Neural cell (in vitro differentiated cells): ENCODE data around the gene GABRQ. TPM values are rescaled to one million over a fixed set of nuclear protein-coding genes. Genes with fewer than 3 reads are reported as not detected.

Source experiments
- H2AFZ ChIP-seq: fragments of 200-600, 300-800 bp; sonication (generic), shearing (Covaris generic); 2 replicates; pipeline ENCODE4 v1.6.0; 2014; ENCODE audit warnings: low read depth, mild to moderate bottlenecking, antibody characterized with exemption, low read length, moderate library complexity
- H3F3A ChIP-seq: fragments of 200-600 bp; shearing (Covaris generic); 2 replicates; pipeline ENCODE4 v1.6.1; 2016; ENCODE audit warnings: mild to moderate bottlenecking, moderate library complexity, mixed read lengths, antibody characterized with exemption, low read length; ENCODE audit not compliant: insufficient read depth, poor library complexity, severe bottlenecking
- H3K27ac ChIP-seq: fragments of 200-600, 300-800 bp; sonication (generic), shearing (Covaris generic); 2 replicates; pipeline ENCODE4 v1.5.1; 2014; ENCODE audit warnings: mild to moderate bottlenecking, low read length, moderate library complexity
- H3K27me3 ChIP-seq: fragments of 300-800, 200-600 bp; sonication (generic), shearing (Covaris generic); 2 replicates; pipeline ENCODE4 v1.6.0; 2014; ENCODE audit warnings: mild to moderate bottlenecking, low read depth, low read length, moderate library complexity; ENCODE audit not compliant: insufficient read depth
- H3K36me3 ChIP-seq: fragments of 300-800, 200-600 bp; sonication (generic), shearing (Covaris generic); 2 replicates; pipeline ENCODE4 v1.5.1; 2014; ENCODE audit warnings: mild to moderate bottlenecking, antibody characterized with exemption, low read length, moderate library complexity; ENCODE audit not compliant: insufficient read depth
- H3K4me2 ChIP-seq: fragments of 300-800, 200-600 bp; sonication (generic), shearing (Covaris generic); 2 replicates; pipeline ENCODE4 v1.6.0; 2014; ENCODE audit warnings: mild to moderate bottlenecking, low read length
- H3K4me3 ChIP-seq: fragments of 300-800, 200-600 bp; sonication (generic), shearing (Covaris generic); 2 replicates; pipeline ENCODE4 v1.5.1; 2014; ENCODE audit warnings: mild to moderate bottlenecking, low read length, moderate library complexity
- H3K79me2 ChIP-seq: fragments of 200-600 bp; shearing (Covaris generic); replicated peaks from 2 replicates; pipeline ENCODE4 v1.6.0; 2014; ENCODE audit warnings: mild to moderate bottlenecking, low read length, moderate library complexity; ENCODE audit not compliant: insufficient read depth
- H3K9ac ChIP-seq: fragments of 300-800, 200-600 bp; sonication (generic), shearing (Covaris generic); 2 replicates; pipeline ENCODE4 v1.6.1; 2016; ENCODE audit warnings: mild to moderate bottlenecking, low read length, mixed read lengths
- H3K9me2 ChIP-seq: fragments of 200-600 bp; shearing (Covaris generic); 2 replicates; pipeline ENCODE4 v1.6.1; 2016; ENCODE audit warnings: mild to moderate bottlenecking, low read length, mixed read lengths; ENCODE audit not compliant: insufficient read depth
- H3K9me3 ChIP-seq: fragments of 200-600, 300-800 bp; sonication (generic), shearing (Covaris generic); 2 replicates; pipeline ENCODE4 v1.6.1; 2016; ENCODE audit warnings: mild to moderate bottlenecking, mixed run types, low read length, moderate library complexity, mixed read lengths
- H4K20me1 ChIP-seq: fragments of 200-600 bp; shearing (Covaris generic); 2 replicates; pipeline ENCODE4 v1.6.1; 2016; ENCODE audit warnings: mild to moderate bottlenecking, mixed run types; ENCODE audit not compliant: insufficient read depth
- CTCF ChIP-seq: fragments of 450-650 bp; IDR thresholded peaks from 2 replicates; pipeline ENCODE4 v1.5.1; 2014; ENCODE audit warnings: antibody characterized with exemption, mild to moderate bottlenecking, moderate library complexity; ENCODE audit not compliant: poor library complexity, severe bottlenecking
- EP300 ChIP-seq: fragments of 450-650 bp; conservative IDR thresholded peaks from 2 replicates; pipeline ENCODE4 v1.6.1; 2014; ENCODE audit warnings: antibody characterized with exemption, mild to moderate bottlenecking, moderate library complexity; ENCODE audit not compliant: poor library complexity, severe bottlenecking
- EZH2 ChIP-seq: fragments of 200-600, 300-800 bp; shearing (Covaris generic), sonication (generic); IDR thresholded peaks from 2 replicates; pipeline ENCODE4 v1.6.1; 2014; ENCODE audit warnings: antibody characterized with exemption, low read length, borderline replicate concordance, mild to moderate bottlenecking; ENCODE audit not compliant: insufficient read depth, poor library complexity, severe bottlenecking
- MXI1 ChIP-seq: fragments of 450-650 bp; conservative IDR thresholded peaks from 2 replicates; pipeline ENCODE4 v1.6.1; 2014; ENCODE audit warnings: antibody characterized with exemption, mild to moderate bottlenecking; ENCODE audit not compliant: poor library complexity, severe bottlenecking
- POLR2AphosphoS5 ChIP-seq: IDR thresholded peaks from 2 replicates; pipeline ENCODE4 v1.6.1; 2012
- RAD21 ChIP-seq: fragments of 450-650 bp; conservative IDR thresholded peaks from 2 replicates; pipeline ENCODE4 v1.6.1; 2014; ENCODE audit warnings: antibody characterized with exemption, mild to moderate bottlenecking, moderate library complexity
- REST ChIP-seq: IDR thresholded peaks from 2 replicates; pipeline ENCODE4 v1.6.1; 2012; ENCODE audit warnings: borderline replicate concordance
- SMC3 ChIP-seq: fragments of 450-650 bp; conservative IDR thresholded peaks from 2 replicates; pipeline ENCODE4 v1.6.1; 2014; ENCODE audit warnings: antibody characterized with exemption, mild to moderate bottlenecking, moderate library complexity; ENCODE audit not compliant: poor library complexity
- TAF1 ChIP-seq: IDR thresholded peaks from 2 replicates; pipeline ENCODE4 v1.6.1; 2012; ENCODE audit warnings: low read depth
- polyA plus RNA-seq: library from polyadenylated mRNA; depleted of rRNA; stranded (reverse); fragments of >200 nt; gene quantifications from 2 replicates; pipeline ENCODE4 v1.2.3, GENCODE V29; 2014

The GABRQ gene
- polyA plus RNA-seq, 1 donor from 2014 or later = 1.2 TPM

GRCh38 chrX:152600853-152601633 lies 36.7 kb upstream of the GABRQ start:
- TF ChIP-seq RAD21 (no peak), SMC3 (peak; percentile 13), REST (peak; percentile 62)
- H3F3A ChIP-seq = no peaks in the 10 kb centered on the region
- peak overlapping the region; percentile 61 for H3K9ac ChIP-seq
- H3K9me2 ChIP-seq = no peaks in the 10 kb centered on the region
- H3K27ac ChIP-seq = peak overlapping the region; percentile 92
- H2AFZ ChIP-seq = peak overlapping the region; percentile 76
- no peaks in the 10 kb centered on the region for H4K20me1 ChIP-seq
- no peaks in the 10 kb centered on the region for H3K36me3 ChIP-seq
- peak overlapping the region; percentile 50 for H3K4me3 ChIP-seq
- H3K27me3 ChIP-seq = no peaks in the 10 kb centered on the region
- H3K9me3 ChIP-seq = no peaks in the 10 kb centered on the region
- peak overlapping the region; percentile 55 for H3K4me2 ChIP-seq
- no peaks in the 10 kb centered on the region for H3K79me2 ChIP-seq

GRCh38 chrX:152601848-152602616 lies 35.7 kb upstream of the GABRQ start:
- Histone ChIP-seq H3K9me3 (no peaks in the 10 kb centered on the region), H3K27ac (peak overlapping the region; percentile 92), H4K20me1 (no peaks in the 10 kb centered on the region), H2AFZ (peak overlapping the region; percentile 76), H3K79me2 (no peaks in the 10 kb centered on the region), H3K4me2 (peak overlapping the region; percentile 55), H3K9me2 (no peaks in the 10 kb centered on the region), H3F3A (no peaks in the 10 kb centered on the region), H3K27me3 (no peaks in the 10 kb centered on the region), H3K36me3 (no peaks in the 10 kb centered on the region), H3K4me3 (peak overlapping the region; percentile 50), H3K9ac (peak overlapping the region; percentile 61)
- TF ChIP-seq CTCF (peak; percentile 36), EP300 (no peak)

GRCh38 chrX:152614791-152615190 lies 22.9 kb upstream of the GABRQ start:
- no peak overlapping the region for H3K4me3 ChIP-seq
- no peak for TF ChIP-seq POLR2AphosphoS5
- no peak for TF ChIP-seq MXI1
- no peak for TF ChIP-seq REST
- TF ChIP-seq EP300 = no peak
- TF ChIP-seq RAD21 = no peak
- no peak for TF ChIP-seq SMC3
- no peak for TF ChIP-seq TAF1
- TF ChIP-seq EZH2 = no peak

More at GRCh38 chrX:152614791-152615190, 22.9 kb upstream of the GABRQ start:
- Histone ChIP-seq H2AFZ (no peak overlapping the region), H3K36me3 (no peaks in the 10 kb centered on the region), H3K9me2 (no peaks in the 10 kb centered on the region), H3K9me3 (no peaks in the 10 kb centered on the region), H3K4me2 (no peak overlapping the region), H3K27ac (no peak overlapping the region), H3F3A (no peaks in the 10 kb centered on the region), H4K20me1 (no peaks in the 10 kb centered on the region), H3K79me2 (no peaks in the 10 kb centered on the region), H3K9ac (no peak overlapping the region), H3K27me3 (no peaks in the 10 kb centered on the region)
